A673 (cell line): ENCODE data around the gene RPS6KA2.

Source experiments
- CTCF ChIP-seq: fragments of 300-800, 200-600 bp; sonication (generic); conservative IDR thresholded peaks from 2 replicates; pipeline ENCODE4 v1.5.1; 2017; ENCODE audit warnings: low read depth, mild to moderate bottlenecking, antibody characterized with exemption, low read length, moderate library complexity, mixed read lengths
- EZH2 ChIP-seq: fragments of 200-600 bp; sonication (generic); IDR thresholded peaks from 2 replicates; pipeline ENCODE4 v1.6.1; 2017; ENCODE audit warnings: borderline replicate concordance, low read depth, mild to moderate bottlenecking, mixed read lengths, antibody characterized with exemption, low read length; ENCODE audit not compliant: poor library complexity, severe bottlenecking

GRCh38 chr6:166658792-166659150 lies 31.7 kb upstream of the RPS6KA2 start:
- TF ChIP-seq CTCF: no peak
- no peak for TF ChIP-seq EZH2
